HG03159 (cell line): Measurements from ENCODE around the gene TRMT10A.

ENCODE experiments used
- ATAC-seq: cut with Tn5 transposase; IDR thresholded peaks from one replicate; pipeline ENCODE4 v1.9.1; 2021; ENCODE audit warnings: mild to moderate bottlenecking, moderate library complexity; ENCODE audit not compliant: unreplicated experiment

Gene TRMT10A, protein sequence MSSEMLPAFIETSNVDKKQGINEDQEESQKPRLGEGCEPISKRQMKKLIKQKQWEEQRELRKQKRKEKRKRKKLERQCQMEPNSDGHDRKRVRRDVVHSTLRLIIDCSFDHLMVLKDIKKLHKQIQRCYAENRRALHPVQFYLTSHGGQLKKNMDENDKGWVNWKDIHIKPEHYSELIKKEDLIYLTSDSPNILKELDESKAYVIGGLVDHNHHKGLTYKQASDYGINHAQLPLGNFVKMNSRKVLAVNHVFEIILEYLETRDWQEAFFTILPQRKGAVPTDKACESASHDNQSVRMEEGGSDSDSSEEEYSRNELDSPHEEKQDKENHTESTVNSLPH

GRCh38 chr4:99563310-99564186 lies at the start of gene TRMT10A:
Gene TRMT10A, minus strand, starts transcription at chr4:99564039. Its CDS starts 4,701 bp downstream, at chr4:99559338.
- ATAC-seq: peak; percentile 94

DNA sequence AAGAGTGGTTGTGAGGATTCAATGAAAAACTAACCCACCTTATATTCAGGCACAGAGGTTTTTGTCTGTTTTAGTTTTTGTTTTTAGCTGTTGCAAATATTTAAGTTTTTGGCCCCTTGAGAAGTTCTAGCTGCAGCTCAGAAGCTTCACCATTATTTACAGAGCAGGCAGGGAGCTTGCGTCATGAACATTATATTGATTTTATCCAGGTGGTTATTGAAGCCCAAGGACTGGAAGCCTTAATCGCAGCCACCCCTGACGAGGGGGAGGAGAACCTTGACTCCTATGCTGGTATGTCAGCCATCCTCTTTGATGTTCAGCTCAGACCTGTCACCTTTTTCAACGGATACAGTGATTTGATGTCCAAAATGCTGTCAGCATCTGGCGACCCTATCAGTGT lies 48.9 kb upstream of the TRMT10A start:
- ATAC-seq: no peak

- no peak for ATAC-seq
These were observed 48.4 kb upstream of the TRMT10A start for GRCh38 chr4:99612281-99612680.

GRCh38 chr4:99610605-99611175 lies 46.9 kb upstream of the TRMT10A start:
- ATAC-seq: no peak

GRCh38 chr4:99608417-99608816 lies 44.6 kb upstream of the TRMT10A start:
- ATAC-seq: no peak

DNA sequence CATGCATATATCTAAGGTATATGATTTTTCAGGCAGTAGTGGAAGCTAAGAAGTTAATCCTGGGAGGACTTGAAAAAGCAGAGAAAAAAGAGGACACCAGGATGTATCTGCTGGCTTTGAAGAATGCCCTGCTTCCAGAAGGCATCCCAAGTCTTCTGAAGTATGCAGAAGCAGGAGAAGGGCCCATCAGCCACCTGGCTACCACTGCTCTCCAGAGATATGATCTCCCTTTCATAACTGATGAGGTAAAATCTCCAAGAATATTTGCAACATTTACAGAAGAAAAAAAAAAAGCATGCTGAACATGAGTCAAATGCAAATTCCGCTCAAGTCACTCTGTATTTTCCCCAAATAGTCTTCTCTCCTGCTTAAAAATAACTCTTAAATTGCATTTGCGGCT lies 42.9 kb upstream of the TRMT10A start:
- ATAC-seq: no peak

- ATAC-seq: no peak
These were observed 31.0 kb upstream of the TRMT10A start for GRCh38 chr4:99594818-99595217.

DNA sequence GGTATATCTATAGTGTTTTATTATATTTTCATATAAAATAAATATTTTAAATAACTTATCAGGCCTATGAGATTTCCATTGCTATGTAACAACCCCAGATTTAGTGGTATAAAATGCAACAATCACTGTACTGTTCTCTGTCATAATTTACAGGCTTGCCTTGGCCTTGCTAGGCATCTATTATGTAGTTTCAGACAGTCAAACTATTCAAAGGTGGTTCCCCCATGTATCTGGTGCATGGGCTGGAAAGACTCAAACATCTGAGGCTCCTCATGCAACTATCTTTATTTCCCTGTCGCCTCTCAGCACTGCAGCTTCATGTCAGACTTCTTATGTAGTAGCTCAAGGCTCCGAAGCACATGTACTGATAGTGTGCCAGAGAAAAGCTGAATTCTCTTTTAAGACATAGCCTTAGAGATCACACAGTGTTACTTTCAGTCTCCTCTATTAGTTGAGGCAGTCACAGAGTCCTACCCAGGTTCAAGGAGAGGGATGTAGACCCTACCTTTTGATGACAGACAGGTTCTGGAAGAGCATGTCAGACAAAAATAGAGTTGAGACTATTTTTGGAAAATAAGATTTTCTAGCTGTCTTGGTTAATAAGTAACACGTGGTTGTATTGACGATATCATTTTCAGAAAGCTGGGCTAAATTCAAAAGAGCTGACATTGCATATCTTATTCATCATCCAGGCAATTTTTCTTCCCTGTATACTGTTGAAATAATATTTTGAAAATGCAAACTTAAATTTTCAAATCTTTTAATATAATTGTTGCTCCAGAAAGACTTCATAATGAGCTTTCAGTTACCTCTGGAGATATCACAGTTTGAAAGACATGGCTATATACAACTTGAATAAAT lies 30.2 kb upstream of the TRMT10A start:
- peak; percentile 73 for ATAC-seq

DNA sequence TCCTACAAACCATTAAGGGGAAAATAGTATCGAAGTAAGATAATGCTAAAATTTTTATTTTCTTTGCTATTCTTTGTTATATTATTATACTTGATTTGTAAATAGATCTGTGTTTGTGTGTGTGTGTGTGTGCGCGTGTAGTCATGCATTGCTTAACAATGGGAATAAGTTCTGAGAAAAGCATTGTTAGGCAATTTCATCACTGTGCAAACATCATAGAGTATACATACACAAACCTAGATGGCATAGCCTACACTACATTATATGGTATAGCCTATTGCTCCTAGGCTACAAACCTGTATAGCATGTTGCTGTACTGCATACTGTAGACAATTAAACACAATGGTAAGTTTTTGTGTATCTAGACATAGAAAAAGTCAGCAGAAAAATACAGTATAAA lies 27.9 kb upstream of the TRMT10A start:
- ATAC-seq: no peak

- no peak for ATAC-seq
These were observed 24.0 kb upstream of the TRMT10A start for GRCh38 chr4:99587803-99588202.

- ATAC-seq: no peak
These were observed 23.5 kb upstream of the TRMT10A start for GRCh38 chr4:99587309-99587708.

- no peak for ATAC-seq
These were observed 23.0 kb upstream of the TRMT10A start for GRCh38 chr4:99586797-99587196.

GRCh38 chr4:99586322-99586721 lies 22.5 kb upstream of the TRMT10A start:
- no peak for ATAC-seq

DNA sequence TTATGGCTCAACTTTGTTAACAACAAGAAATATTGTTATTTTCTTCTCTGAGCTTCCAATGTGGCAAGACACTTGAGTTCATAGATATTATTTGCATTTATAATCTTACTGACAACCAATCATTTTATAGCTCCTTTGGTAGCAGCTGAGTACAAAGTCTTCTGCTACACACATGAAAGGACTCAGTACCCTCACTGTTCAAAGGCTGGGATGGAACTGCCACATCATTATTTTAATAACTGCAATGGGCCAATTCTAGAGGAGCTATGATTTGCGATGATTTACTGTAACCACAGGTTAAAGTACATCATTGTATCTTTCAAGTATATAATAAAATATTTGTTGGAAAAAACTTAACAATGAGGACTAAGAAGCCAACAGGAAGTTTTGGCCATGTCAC lies 21.7 kb upstream of the TRMT10A start:
- ATAC-seq: no peak

GRCh38 chr4:99578714-99579113 lies 14.9 kb upstream of the TRMT10A start:
- no peak for ATAC-seq

DNA sequence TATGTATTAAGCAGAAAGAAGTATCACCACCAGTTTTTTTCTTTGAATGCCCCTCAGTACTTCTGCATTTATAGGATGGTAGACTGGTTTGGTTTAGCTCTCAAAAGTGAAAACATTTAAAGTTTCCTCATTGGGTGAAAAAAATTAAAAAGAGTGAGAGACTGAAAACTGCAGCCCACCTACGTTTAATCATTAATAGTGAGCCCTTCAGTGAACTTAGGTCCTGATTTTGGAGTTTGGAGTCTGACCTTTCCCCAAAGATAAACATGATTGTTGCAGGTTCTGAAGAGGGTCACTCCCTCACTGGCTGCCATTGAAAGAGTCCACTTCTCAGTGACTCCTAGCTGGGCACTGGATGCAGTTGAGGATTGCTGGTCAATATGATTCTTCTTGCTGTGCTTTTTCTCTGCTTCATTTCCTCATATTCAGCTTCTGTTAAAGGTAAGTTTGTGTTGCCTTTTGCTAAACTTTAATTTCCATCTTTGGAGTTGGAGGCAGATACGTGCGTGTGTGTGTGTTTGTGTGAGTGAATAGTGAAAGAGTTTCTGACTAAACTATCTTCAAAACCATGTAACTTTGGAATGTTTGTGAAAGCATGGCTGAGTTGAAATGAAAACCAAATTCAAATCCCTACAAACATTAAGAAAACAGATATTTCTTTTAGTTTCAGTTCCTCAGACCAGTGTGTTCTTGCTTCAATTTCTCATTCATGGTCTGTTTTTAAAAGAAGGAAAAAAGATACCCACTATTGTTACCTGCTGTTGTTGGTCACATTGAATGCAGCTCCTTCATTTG lies 10.9 kb upstream of the TRMT10A start, which contains the start of gene MTTP:
Gene MTTP (plus strand): TSS at position 295 of the 795 bp plus-strand sequence. CDS start 86 bp downstream, at position 381.
- ATAC-seq: peak; percentile 88

GRCh38 chr4:99573735-99574368 lies 10.0 kb upstream of the TRMT10A start:
- ATAC-seq: no peak

GRCh38 chr4:99572527-99573240 lies 8.8 kb upstream of the TRMT10A start:
- ATAC-seq: no peak

- ATAC-seq: no peak
These were observed 8.0 kb upstream of the TRMT10A start for GRCh38 chr4:99571883-99572282.
